GM18511 (cell line): ENCODE results near the gene TAB2.

Source experiments
- ATAC-seq: cut with Tn5 transposase; IDR thresholded peaks from one replicate; pipeline ENCODE4 v1.9.1; 2021; ENCODE audit warnings: mild to moderate bottlenecking, moderate library complexity; ENCODE audit not compliant: unreplicated experiment

The TAB2 gene

DNA sequence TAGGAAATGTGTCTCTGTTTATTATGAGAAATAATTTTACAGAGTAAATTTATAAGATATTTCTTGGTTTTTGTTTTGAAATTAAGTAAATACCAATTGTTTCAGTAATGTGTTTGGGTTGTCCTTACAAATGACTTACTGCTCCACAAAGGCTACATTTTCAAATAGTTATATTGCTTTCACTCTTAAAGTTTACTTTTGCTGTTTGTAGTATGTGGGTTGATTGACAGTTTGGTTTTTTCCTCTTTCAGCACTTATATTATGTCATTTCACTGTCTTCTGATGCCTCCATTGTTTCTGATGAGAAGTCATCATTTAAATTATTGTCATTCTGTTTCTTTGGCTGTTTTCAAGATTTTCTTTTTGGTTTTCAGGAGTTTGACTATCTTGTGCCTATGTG lies 47.7 kb downstream of the TAB2 start:
- no peak for ATAC-seq

DNA sequence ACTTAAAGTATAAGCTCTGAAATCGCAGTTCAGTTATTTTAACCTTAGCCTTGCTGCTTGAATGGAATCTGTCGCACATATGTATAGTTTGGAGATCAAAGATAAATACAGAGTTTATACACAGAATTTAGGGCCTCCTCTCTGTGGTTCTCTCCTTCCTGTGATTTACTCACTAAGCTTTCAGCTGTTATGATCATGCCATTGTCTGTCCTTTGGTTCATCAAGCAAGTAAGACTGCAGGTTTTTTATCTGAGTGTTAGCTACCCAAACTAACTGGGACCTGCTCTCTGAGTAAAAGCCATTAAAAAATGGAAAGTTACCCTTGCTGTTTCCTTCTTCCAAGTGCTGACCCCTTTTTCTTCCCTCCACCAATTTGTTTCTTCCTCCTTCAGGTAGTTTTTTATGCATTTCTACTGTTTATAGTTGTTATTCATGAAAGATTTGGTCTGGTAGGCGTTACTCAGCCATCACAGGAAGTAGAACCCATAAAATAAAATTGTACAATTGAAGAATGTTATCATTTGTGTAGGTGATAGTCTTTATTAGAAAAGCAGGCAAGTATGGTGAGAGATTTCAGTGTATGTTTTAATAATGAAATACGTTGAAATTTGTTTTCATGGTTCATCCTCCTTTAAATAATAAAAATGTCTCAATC lies 48.9 kb downstream of the TAB2 start:
- ATAC-seq, result no peak

DNA sequence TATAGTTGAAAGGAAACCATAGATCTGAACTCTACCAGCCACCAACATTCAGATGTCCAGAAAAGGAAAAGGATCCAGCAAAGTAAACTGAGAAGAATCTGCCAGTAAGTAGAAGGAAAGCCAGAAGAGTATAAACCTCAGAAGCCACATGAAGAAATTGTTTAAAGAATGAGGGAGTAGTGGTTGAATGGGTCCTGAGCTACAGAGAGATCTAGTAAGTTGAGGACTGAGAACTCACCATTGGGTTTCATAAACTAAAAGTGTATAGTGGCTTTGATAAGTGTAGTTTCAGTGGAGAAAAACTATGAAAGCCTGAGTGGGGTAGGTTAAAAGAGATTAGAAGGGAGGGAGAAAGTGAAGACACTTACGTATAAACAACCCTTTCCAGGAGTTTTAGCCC lies 50.6 kb downstream of the TAB2 start:
- ATAC-seq, result no peak

DNA sequence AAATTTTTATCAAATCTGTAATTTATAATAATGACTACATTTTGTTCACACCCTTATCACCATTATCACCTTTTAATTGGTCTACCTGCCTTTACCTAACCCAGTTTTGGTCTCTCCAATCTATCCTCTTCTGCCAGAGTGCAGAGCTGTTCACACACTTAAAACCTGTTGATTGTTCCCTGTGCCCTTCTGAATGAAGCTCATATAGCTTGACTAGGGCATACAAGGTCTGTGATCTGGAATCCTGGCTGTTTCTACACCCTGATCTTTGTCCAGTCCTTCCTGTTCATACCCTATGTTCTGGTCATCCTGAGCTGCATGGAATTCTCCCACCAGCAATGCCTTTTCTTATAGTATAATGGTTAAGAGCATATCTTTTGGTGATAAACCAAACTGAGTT lies 53.6 kb downstream of the TAB2 start:
- ATAC-seq, result no peak

DNA sequence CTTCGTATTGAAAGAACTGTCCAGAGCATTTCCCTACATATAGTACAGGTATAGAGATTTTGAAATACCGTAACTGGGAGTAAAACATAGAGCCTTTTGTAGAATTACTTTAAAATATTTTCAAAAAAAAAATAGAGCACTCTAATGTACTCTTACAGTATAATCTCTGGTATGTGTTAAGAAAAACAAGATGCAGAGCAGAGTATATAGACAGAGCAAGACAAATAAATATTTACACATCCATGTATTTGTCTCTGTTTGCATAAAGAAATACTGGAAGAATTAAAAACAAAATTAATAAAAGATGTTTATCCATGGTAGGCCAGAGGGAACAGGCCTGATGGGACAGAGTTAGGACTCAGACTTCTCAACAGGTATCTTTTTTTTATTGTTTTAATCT lies 54.5 kb downstream of the TAB2 start:
- no peak for ATAC-seq

DNA sequence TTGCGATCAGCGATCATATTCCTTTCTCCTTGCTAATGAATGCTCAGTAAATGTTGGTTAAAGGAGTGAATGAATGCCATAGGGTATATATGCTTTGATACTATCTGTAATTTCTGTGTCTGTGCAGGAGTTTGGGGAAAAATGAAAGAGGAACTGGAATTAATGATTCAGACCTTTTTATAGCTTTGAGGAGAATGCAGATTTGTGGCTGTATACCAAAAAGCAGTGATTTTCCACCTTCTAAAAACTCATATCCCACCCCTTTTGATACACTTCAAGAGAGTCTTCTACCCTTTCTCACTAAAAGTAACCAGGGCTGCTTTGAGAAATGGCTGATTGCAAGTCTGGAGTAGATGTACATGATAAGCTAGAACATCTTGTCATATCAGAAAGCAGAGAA lies 56.0 kb downstream of the TAB2 start:
- no peak for ATAC-seq

DNA sequence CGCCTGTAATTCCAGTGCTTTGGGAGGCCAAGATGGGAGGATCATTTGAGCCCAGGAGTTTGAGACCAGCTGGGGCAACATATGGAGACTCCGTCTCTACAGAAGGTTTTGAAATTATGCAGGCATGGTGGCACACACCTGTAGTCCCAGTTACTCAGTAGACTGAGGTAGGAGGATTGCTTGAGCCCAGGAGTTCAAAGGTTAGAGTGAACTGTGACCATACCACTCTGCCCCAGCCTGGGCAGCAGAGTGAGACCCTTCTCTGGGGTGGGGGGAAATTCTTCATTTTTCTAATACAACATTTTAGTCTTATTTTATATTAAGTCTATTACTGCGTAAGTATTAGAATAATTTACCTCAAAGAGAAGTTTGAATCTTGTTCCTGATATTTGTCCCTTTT lies 62.5 kb downstream of the TAB2 start:
- no peak for ATAC-seq

DNA sequence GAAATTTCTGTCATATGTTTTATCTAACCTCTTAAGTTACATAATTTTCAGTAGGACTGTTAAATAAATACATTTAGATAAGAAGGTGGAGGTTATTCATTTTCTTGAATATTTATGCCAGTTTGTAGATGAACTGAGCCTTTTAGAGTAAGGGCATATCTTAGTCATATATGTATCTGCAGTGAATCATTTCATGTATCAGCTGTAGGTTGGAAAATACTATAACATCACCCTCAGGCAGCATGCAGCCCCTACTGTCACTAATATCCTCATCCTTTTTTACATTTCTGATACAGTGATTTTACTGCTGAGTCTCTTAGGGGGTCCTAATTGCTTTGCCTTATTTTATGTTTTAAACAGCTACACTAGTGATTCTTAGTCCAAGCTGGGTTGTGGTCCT lies 63.0 kb downstream of the TAB2 start:
- no peak for ATAC-seq

DNA sequence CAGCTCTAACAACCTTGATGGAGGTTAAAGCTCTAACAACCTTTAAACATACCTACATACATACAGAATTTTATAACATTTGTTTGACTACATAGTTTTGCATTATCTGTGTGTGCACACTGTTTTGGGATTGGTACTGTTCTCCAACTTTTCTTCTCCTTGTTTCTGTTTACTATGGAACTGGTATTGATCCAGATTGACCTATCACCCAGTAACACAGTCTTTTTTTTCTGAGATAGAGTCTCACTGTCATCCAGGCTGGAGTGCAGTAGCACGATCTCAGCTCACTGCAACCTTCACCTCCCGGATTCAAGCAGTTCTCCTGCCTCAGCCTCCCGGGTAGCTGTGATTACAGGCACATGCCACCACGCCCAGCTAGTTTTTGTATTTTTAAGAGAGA lies 65.9 kb downstream of the TAB2 start:
- no peak for ATAC-seq

DNA sequence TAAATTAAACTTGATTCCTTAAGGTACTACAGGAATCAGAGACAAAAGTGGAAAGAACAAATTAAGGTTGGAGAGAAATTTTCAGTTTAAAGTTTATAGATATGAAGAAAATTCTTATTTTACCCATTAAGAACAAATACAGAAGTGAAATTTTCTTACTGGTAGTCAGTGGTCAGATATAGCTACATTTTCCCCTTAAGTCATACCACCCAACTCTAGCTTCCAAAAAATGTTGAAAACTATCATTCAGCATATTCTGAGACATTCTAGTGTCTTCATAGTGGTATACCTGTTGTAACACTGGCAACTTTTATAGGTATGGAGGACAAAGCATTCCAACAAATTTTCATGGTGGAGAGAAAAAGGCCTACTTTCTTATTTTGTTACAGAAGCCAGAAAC lies 67.0 kb downstream of the TAB2 start:
- ATAC-seq, result no peak

DNA sequence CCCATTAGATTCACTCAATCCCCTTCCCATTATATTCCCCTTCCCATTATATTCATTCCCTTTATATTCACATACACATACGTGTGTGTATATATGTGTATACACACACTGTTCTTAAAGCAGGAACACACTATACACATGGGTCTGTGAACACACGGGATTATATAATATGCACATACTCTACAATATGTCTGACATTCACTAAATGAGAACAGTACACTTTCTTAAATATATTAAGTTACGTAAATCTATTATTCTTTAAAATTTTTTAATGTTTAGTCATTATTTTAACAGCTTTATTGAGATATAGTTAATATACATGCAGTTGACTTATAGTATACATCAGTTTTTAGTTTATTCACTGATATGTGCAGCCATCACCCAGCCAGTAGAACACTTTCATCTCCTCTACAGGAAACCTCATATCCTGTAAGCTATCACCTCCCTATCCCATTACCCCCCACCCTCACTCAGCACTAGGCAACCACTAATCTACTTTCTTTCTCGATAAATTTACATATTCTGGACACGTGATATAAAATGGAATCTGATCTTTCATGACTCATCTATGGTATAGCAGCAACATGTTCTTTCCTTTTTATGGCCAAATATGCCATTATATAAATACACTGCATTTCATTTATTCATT lies 68.6 kb downstream of the TAB2 start:
- ATAC-seq, result no peak

DNA sequence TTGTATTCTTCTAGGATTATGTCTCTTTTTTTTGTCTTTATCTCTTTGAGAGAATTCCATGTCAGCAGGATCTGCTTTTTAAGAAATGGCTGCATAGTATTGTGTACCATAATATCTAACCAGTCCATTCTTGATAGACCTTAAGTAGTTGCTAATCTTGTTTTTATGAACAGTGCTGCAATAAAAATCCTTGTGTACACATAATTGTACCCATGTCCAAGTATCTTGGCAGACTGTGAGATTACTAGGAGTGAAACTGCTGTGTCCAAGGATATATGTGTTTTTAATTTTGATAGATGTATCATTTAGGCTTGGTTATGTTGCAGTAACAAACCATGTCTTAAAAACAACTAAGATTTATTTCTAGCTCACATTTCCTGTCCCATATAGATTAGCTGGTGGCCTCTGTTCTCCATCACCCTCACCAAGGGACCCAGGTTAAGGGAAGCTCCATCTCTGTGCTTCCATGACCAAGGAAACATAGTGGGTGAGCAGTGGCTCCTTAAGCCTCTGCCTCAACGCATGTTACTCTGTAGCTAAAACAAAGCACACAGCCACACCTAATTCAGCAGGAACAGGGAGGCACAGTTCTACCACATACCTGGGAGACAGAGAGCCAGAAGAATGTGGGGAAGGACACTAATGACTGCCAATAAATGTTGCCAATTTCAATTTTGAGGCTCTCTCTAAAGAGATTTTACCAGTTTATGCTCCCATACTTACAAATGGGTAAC lies 70.4 kb downstream of the TAB2 start:
- ATAC-seq, result no peak

DNA sequence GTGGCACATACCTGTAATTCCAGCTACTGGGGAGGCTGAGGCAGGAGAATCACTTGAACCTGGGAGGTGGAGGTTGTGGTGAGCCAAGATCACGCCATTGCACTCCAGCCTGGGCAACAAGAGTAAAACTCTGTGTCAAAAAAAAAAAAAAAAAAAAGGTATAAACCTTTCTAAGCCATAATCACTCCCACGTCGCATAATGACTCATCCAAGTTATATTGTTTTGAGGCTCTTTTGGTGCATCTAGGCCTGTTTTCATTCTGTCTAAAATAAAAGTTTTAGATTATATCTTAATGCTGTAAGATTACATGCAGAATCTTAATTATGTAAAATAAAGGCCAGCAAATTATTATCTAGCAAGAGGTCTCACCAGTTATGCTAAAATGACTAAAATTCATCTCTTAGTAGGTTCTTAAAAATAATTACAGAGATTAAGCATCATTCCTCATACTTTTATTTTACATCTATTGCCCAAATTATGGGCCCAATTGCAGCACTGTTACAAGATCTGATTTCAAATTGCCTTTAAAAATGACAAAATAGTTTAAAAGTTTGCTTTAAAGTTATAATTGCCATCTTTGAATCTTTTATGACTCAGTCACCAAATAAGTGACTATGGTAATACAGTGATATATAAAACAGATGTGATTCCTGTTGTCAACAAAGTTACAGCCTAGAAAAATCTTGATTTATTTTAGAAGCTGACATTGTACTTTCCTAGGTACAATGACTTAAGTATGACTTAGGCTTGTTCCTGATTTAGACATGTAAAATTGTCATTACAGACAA lies 72.2 kb downstream of the TAB2 start:
- ATAC-seq, result no peak

DNA sequence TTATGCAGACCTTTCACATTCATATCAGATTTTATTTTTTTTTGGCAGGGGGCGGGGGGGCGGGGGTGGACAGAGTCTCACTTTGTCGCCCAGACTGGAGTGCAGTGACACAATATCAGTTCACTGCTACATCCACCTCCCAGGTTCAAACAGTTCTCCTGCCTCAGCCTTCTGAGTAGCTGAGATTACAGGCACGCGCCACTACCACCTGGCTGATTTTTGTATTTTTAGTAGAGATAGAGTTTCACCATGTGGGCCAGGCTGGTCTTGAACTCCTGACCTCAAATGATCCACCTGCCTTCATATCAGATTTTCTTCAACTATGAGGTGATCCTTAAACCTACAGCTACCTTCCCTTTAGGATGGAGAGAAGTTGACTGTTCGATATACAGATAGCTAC lies 74.6 kb downstream of the TAB2 start:
- no peak for ATAC-seq

DNA sequence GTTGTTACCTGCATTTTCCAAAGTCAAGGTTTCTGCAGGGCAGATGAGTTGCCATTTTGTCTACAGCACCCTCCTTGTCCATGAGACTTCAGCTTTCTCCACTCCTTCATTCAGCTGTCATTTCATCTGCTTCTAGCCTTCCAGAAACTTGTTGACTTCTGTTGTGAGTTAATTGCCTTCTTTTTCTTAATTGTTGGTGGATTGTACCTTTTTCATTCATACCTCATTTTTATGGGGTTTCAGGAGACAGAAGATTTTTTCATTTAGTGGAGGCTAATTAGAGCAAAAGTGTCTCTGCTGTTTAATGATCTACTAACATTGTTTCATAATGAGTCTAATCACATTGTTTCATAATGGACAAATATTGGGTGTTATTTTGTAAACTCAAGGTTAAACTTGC lies 75.0 kb downstream of the TAB2 start:
- no peak for ATAC-seq

DNA sequence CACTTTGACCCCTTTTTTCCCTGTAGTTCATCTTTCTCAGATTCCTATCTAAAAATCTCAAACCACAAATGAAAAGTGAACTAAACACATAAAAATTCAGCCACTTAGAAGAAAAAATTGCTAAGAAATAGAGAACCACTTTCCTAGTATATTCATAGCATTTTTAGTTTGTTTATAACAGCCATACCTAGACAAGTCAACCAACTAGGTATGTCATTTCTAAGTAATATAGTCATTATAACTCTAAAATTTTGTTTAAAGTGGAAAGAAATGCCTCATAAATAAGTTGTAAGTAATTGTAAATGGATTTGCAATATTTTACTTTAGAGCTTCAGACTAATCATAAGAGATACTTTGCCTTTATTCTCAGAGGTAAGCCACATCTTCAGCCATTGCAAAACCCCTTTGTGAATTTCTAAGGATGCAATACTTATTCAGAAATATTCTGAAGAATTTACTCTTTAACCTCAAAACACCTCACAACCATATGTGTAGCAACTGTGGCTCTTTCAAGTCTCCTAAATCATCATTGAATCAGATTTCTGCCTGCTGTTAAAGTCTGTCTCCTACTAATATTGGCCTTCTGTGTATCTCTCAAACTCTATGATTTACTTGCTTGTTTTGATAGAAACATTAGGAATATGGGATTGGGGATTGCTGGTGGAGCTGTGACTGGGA lies 75.6 kb downstream of the TAB2 start:
- no peak for ATAC-seq

DNA sequence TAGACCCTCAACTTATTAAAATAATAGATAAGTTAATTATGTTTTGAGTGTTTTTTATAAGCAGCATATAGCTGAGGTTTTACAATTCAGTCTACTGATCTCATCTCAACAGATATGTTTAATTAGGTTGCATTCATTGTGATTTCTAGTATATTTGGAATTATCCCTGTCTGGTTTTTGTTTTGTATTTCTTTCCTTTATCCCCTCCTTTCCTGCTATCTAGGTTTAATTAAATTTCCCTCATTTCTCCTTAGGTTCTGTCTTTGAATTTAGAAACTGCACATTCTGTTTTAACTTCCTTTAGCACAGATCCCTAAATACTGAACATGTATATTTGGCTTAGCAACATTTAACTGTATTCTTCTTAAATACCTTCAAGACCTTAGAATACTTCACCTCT lies 77.7 kb downstream of the TAB2 start:
- ATAC-seq, result no peak

DNA sequence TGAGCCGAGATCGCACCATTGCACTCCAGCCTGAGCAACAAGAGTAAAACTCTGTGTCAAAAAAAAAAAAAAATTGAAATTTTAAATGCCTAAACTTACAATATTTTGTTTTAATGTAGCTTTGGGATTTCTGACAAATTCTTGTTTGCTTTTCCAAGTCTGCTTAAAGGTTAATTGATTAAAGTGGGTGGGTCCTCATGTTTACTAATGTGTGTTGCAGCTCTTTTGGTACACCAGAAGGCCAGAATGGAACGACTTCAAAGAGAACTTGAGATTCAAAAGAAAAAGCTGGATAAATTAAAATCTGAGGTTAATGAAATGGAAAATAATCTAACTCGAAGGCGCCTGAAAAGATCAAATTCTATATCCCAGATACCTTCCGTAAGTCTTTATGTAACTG lies 79.9 kb downstream of the TAB2 start:
- ATAC-seq, result no peak

DNA sequence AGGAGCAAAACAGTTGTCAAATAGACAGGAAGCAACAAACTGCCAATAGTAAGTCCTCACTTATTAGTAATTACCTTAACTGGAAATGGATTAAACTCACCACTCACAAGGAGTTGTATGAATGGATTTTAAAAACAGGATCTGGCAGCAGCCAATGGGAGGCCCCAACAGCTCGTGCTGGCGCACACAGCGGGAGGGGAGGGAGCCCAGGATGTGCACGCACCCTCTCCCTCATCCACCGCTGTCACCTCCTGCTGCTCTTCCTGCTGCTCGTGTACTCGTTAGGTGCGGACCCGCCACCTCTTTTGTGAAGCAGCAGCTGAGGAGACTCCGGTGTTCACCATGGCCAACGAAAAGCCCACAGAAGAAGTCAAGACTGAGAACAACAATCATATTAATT lies 82.5 kb downstream of the TAB2 start, which contains the start of gene SUMO4:
Gene SUMO4 (plus strand): TSS at position 213 of the 400 bp plus-strand sequence. CDS start 130 bp downstream, at position 343.
- ATAC-seq, result no peak

DNA sequence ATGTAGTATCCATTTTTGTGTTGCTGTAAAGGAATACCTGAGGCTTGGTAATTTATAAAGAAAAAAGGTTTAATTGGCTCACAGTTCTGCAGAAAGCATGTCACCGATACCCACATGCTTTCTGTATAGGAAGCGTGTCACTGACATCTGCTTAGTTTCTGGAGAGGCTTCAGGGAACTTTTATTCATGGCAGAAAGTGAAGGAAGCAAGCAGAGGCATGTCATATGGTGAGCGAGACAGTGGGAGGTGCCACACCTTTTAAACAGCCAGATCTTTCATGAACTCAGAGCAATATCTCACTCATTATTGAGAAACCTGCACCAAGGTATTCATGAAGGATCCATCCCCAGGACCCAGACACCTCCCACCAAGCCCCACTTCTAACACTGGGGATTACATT lies 86.0 kb downstream of the TAB2 start:
- no peak for ATAC-seq
